Keratinocyte (primary cell): ENCODE results near the gene TMEM88. TPM values are rescaled to one million over a fixed set of nuclear protein-coding genes. Genes with fewer than 3 reads are reported as not detected.

Source experiments
- DNase-seq: peaks from one replicate; pipeline ENCODE4 v3.0.0-alpha.2; 2011; ENCODE audit warnings: low read depth, missing footprints, low spot score
- FAIRE-seq: peaks from 2 replicates; lab custom pipeline; 2011; peaks lifted over from hg19 to GRCh38; lab: Jason Lieb, UNC
- H2AFZ ChIP-seq: 2 replicates; pipeline ENCODE4 v1.6.0; 2012; ENCODE audit warnings: low read length, control low read depth, inconsistent platforms; ENCODE audit not compliant: control insufficient read depth
- H3K27ac ChIP-seq: 2 replicates; pipeline ENCODE4 v1.5.1; 2011; ENCODE audit warnings: low read length; ENCODE audit not compliant: control insufficient read depth, insufficient read depth
- H3K27me3 ChIP-seq: 3 replicates; pipeline ENCODE4 v1.6.0; 2011; ENCODE audit warnings: low read length; ENCODE audit not compliant: control insufficient read depth, insufficient read depth; ENCODE audit errors: extremely low read depth
- H3K36me3 ChIP-seq, 2 experiments: 2 replicates in 1 of 2; 3 replicates in 1 of 2; pipeline ENCODE4 v1.5.1; 2011; ENCODE audit warnings: low read length in 2 of 2, mild to moderate bottlenecking in 1 of 2; ENCODE audit not compliant: control insufficient read depth in 2 of 2, insufficient read depth in 2 of 2; ENCODE audit errors: extremely low read depth in 1 of 2
- H3K4me1 ChIP-seq: 3 replicates; pipeline ENCODE4 v1.5.1; 2011; ENCODE audit warnings: low read length; ENCODE audit not compliant: control insufficient read depth, insufficient read depth; ENCODE audit errors: extremely low read depth
- H3K4me2 ChIP-seq: 3 replicates; pipeline ENCODE4 v1.6.0; 2011; ENCODE audit warnings: low read depth, low read length; ENCODE audit not compliant: control insufficient read depth, insufficient read depth; ENCODE audit errors: extremely low read depth
- H3K4me3 ChIP-seq, 3 experiments: fragments of 200-600 bp in 1 of 3; sonication (generic) in 1 of 3; 2 replicates in 2 of 3; 3 replicates in 1 of 3; pipeline ENCODE4 v1.5.1; 2011 to 2016; ENCODE audit warnings: low read length in 3 of 3, mild to moderate bottlenecking in 3 of 3, control low read depth in 2 of 3, inconsistent platforms in 1 of 3, low read depth in 1 of 3, mixed read lengths in 1 of 3, mixed run types in 1 of 3, moderate library complexity in 1 of 3; ENCODE audit not compliant: control insufficient read depth in 2 of 3, insufficient read depth in 2 of 3; ENCODE audit errors: extremely low read depth in 1 of 3
- H3K79me2 ChIP-seq: 2 replicates; pipeline ENCODE4 v1.6.0; 2012; ENCODE audit warnings: low read length; ENCODE audit not compliant: control insufficient read depth, insufficient read depth
- H3K9ac ChIP-seq: 3 replicates; pipeline ENCODE4 v1.6.0; 2011; ENCODE audit warnings: low read length; ENCODE audit not compliant: control insufficient read depth, insufficient read depth; ENCODE audit errors: extremely low read depth
- H3K9me1 ChIP-seq: 3 replicates; pipeline ENCODE4 v1.6.0; 2011; ENCODE audit warnings: low read length; ENCODE audit not compliant: control insufficient read depth, insufficient read depth; ENCODE audit errors: extremely low read depth
- H3K9me3 ChIP-seq: 2 replicates; pipeline ENCODE4 v1.5.1; 2012; ENCODE audit warnings: low read depth, low read length; ENCODE audit not compliant: control insufficient read depth
- H4K20me1 ChIP-seq: 3 replicates; pipeline ENCODE4 v1.6.0; 2011; ENCODE audit warnings: low read length; ENCODE audit not compliant: control insufficient read depth, insufficient read depth; ENCODE audit errors: extremely low read depth
- EZH2 ChIP-seq: IDR thresholded peaks from one replicate; pipeline ENCODE4 v1.6.1; 2012; ENCODE audit warnings: inconsistent platforms, mild to moderate bottlenecking, low read length, moderate library complexity
- dilution Hi-C: fragments of 300-500 bp; cut with MboI; formaldehyde crosslinking; loops from one replicate; pipeline ENCODE4 v1.7.0; 2020; ENCODE audit warnings: low sequenced_read_pairs; ENCODE audit not compliant: extremely low pct_ligation_motif_present
- polyA plus RNA-seq, 5 experiments: library from polyadenylated mRNA; depleted of rRNA in 3 of 5; stranded (reverse) in 3 of 5; stranded (forward) in 1 of 5; unstranded in 1 of 5; fragments of >200 nt; gene quantifications; 1 replicate in 1 of 5; 2 replicates in 3 of 5; 3 replicates in 1 of 5; pipeline versions ENCODE4 v1.2.1 to v1.2.3, GENCODE V29; 2011 to 2012; ENCODE audit warnings: missing spikeins in 2 of 5, low read depth in 1 of 5, low replicate concordance in 1 of 5
- TF ChIP-seq, protein P1 (sequence below), 3 experiments: IDR thresholded peaks in 1 of 3; conservative IDR thresholded peaks in 1 of 3; optimal IDR thresholded peaks in 1 of 3; 2 replicates in 2 of 3; 3 replicates in 1 of 3; pipeline versions ENCODE3 to v1.5.1; 2011; ENCODE audit warnings: low read length in 3 of 3, mild to moderate bottlenecking in 3 of 3, moderate library complexity in 2 of 3, control low read depth in 1 of 3, inconsistent platforms in 1 of 3; ENCODE audit not compliant: insufficient read depth in 2 of 3; ENCODE audit errors: extremely low read depth in 1 of 3

Gene TMEM88
- polyA plus RNA-seq, 1 donor (not counting 4 experiments of a cell fraction or from before 2014, with no cell fraction given) = 0.45 TPM

DNA sequence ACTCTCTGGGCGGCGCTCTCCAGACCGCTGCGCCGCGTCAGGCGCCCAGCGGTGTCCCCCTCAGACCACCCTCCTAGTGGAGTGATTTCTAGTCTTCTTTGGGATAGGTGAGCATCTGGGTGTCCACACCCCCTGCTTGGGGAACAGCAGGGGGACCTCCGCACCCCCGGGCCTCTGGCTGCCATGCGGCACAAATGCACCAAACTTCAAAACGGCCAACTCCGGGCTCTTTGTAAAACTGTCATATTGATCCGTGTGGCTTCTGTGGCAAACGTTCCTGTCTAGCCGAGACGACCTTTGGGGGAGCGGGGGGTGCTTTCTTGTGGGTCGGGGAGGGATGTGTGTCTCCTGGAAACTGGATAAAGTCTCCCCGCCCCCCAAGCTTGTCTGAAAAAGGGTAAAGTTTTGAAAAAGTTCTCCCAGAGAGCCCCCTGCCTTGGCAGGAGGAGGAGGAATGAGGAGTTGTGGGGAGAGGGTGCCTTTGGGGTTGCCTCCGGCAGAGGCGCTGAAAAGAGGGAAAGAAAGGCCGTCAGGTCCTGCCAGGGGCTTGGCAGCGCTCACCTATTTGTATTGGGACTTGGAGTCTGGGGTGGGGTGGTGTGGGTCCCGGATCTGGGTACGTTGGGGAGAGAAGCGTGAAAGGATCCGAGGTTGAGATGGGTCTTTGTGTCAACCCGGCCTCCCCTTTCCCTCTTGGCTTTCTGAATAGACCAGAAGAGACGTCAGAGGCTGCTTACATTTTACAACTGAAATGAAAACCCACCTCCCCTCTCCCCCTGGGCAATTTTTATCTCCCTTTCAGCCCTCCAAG lies 31.6 kb downstream of the TMEM88 start:
- dilution Hi-C loops = no loop called here
- peak overlapping the region; percentile 88 for H3K4me2 ChIP-seq
- peaks cover 18% of the 10 kb centered on the region for H3K79me2 ChIP-seq
- H4K20me1 ChIP-seq = no peaks in the 10 kb centered on the region
- no peaks in the 10 kb centered on the region for H3K9me1 ChIP-seq
- peak overlapping the region; percentile 86 for H3K9ac ChIP-seq
- H3K4me1 ChIP-seq = peaks cover 46% of the 10 kb centered on the region
- H3K9me3 ChIP-seq = no peaks in the 10 kb centered on the region
- FAIRE-seq (no peak), DNase-seq (no peak)
- H2AFZ ChIP-seq = peak overlapping the region; percentile 17
- peak overlapping the region; percentile 89 for H3K27ac ChIP-seq
- H3K36me3 ChIP-seq = peaks cover 11 to 19% of the 10 kb centered on the region in 2 experiments
- no peaks in the 10 kb centered on the region for H3K27me3 ChIP-seq
- TF ChIP-seq EZH2 = no peak
- TF ChIP-seq, protein P1, sequence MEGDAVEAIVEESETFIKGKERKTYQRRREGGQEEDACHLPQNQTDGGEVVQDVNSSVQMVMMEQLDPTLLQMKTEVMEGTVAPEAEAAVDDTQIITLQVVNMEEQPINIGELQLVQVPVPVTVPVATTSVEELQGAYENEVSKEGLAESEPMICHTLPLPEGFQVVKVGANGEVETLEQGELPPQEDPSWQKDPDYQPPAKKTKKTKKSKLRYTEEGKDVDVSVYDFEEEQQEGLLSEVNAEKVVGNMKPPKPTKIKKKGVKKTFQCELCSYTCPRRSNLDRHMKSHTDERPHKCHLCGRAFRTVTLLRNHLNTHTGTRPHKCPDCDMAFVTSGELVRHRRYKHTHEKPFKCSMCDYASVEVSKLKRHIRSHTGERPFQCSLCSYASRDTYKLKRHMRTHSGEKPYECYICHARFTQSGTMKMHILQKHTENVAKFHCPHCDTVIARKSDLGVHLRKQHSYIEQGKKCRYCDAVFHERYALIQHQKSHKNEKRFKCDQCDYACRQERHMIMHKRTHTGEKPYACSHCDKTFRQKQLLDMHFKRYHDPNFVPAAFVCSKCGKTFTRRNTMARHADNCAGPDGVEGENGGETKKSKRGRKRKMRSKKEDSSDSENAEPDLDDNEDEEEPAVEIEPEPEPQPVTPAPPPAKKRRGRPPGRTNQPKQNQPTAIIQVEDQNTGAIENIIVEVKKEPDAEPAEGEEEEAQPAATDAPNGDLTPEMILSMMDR (optimal IDR thresholded peaks at IDR 0.05 in 1 of 3, IDR thresholded peaks at IDR 0.05 in 1 of 3, conservative IDR thresholded peaks at IDR 0.05 in 1 of 3; ENCODE audit: extremely low read depth in 1 of 3, insufficient read depth in 2 of 3, low read length in 3 of 3) = peak in 1 of 3 experiments; percentile 11
- peak overlapping the region; percentile 61 to 86 (median 76) for H3K4me3 ChIP-seq

DNA sequence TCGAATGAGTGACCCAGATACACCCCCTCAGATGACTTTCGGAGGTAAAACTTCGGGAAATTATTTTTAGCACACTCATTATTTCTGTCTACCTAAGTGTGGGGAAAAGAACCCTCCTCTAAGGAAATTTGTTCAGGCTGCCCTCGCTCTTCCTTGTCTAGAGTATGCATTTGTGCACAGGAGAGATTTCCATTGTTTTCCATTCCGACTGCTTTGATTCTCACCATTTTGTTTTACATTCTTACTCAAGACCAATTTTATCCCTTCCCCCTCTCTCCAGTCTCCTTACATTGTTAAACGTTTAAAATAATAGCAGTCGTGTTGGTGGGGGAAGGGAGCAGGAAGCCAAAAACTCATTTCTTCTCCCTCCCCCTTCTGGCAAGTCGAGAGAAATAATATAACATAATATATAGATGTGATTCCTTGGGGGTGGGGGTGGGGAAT lies 32.2 kb downstream of the TMEM88 start:
- no peaks in the 10 kb centered on the region for H4K20me1 ChIP-seq
- H3K27ac ChIP-seq = peak overlapping the region; percentile 89
- peak overlapping the region; percentile 86 for H3K9ac ChIP-seq
- peak overlapping the region; percentile 61 to 86 (median 76) for H3K4me3 ChIP-seq
- dilution Hi-C loops = no loop called here
- H3K9me3 ChIP-seq = no peaks in the 10 kb centered on the region
- no peak for FAIRE-seq
- peaks cover 43% of the 10 kb centered on the region for H3K4me1 ChIP-seq
- TF ChIP-seq, protein P1 (optimal IDR thresholded peaks at IDR 0.05 in 1 of 3, IDR thresholded peaks at IDR 0.05 in 1 of 3, conservative IDR thresholded peaks at IDR 0.05 in 1 of 3; ENCODE audit: extremely low read depth in 1 of 3, insufficient read depth in 2 of 3, low read length in 3 of 3) = no peak
- TF ChIP-seq EZH2 = no peak
- H3K27me3 ChIP-seq = no peaks in the 10 kb centered on the region
- DNase-seq = peak; percentile 93
- peak overlapping the region; percentile 17 for H2AFZ ChIP-seq
- no peaks in the 10 kb centered on the region for H3K9me1 ChIP-seq
- peak overlapping the region; percentile 88 for H3K4me2 ChIP-seq
- peaks cover 18% of the 10 kb centered on the region for H3K79me2 ChIP-seq
- peaks cover 11 to 23% of the 10 kb centered on the region in 2 experiments for H3K36me3 ChIP-seq
